Astrocyte (in vitro differentiated cells and primary cell): Measurements from ENCODE around the gene EPS8. TPM values are rescaled to one million over a fixed set of nuclear protein-coding genes. Genes with fewer than 3 reads are reported as not detected.

ENCODE experiments used
- DNase-seq: peaks from one replicate; pipeline ENCODE4 v3.0.0-alpha.2; 2010; ENCODE audit warnings: low read depth
- FAIRE-seq: peaks from 2 replicates; lab custom pipeline; 2011; peaks lifted over from hg19 to GRCh38; lab: Jason Lieb, UNC
- H2AFZ ChIP-seq: 2 replicates; pipeline ENCODE4 v1.6.0; 2012; ENCODE audit warnings: low read depth, low read length, inconsistent platforms
- H3K27ac ChIP-seq: 2 replicates; pipeline ENCODE4 v1.5.1; 2011; ENCODE audit warnings: low read depth, low read length, inconsistent platforms
- H3K27me3 ChIP-seq: 2 replicates; pipeline ENCODE4 v1.6.0; 2011; ENCODE audit warnings: low read length, inconsistent platforms; ENCODE audit not compliant: insufficient read depth
- H3K36me3 ChIP-seq: 2 replicates; pipeline ENCODE4 v1.5.1; 2011; ENCODE audit warnings: low read length, inconsistent platforms; ENCODE audit not compliant: insufficient read depth
- H3K4me1 ChIP-seq: 2 replicates; pipeline ENCODE4 v1.5.1; 2011; ENCODE audit warnings: low read length, inconsistent platforms; ENCODE audit not compliant: insufficient read depth
- H3K4me2 ChIP-seq: 2 replicates; pipeline ENCODE4 v1.6.0; 2012; ENCODE audit warnings: low read length, inconsistent platforms
- H3K4me3 ChIP-seq: 2 replicates; pipeline ENCODE4 v1.5.1; 2011; ENCODE audit warnings: low read depth, mild to moderate bottlenecking, low read length, inconsistent platforms; ENCODE audit not compliant: insufficient read depth
- H3K79me2 ChIP-seq: 2 replicates; pipeline ENCODE4 v1.6.0; 2012; ENCODE audit warnings: mild to moderate bottlenecking, low read length, inconsistent platforms; ENCODE audit not compliant: insufficient read depth
- H3K9ac ChIP-seq: 2 replicates; pipeline ENCODE4 v1.6.0; 2012; ENCODE audit warnings: mild to moderate bottlenecking, low read length, inconsistent platforms
- H3K9me3 ChIP-seq: 2 replicates; pipeline ENCODE4 v1.5.1; 2012; ENCODE audit warnings: low read depth, mild to moderate bottlenecking, low read length, inconsistent platforms; ENCODE audit not compliant: insufficient read depth
- H4K20me1 ChIP-seq: 2 replicates; pipeline ENCODE4 v1.6.0; 2012; ENCODE audit warnings: low read length, inconsistent platforms; ENCODE audit not compliant: insufficient read depth
- H3K27ac Mint-ChIP-seq: one replicate; pipeline ENCODE4 v1.8.0; 2021; ENCODE audit warnings: mild to moderate bottlenecking, mixed read lengths; ENCODE audit not compliant: unreplicated experiment
- H3K27me3 Mint-ChIP-seq: one replicate; pipeline ENCODE4 v1.8.0; 2021; ENCODE audit warnings: low read depth, mixed read lengths; ENCODE audit not compliant: unreplicated experiment
- H3K36me3 Mint-ChIP-seq: one replicate; pipeline ENCODE4 v1.8.0; 2021; ENCODE audit warnings: low read depth, mixed read lengths; ENCODE audit not compliant: unreplicated experiment
- H3K4me1 Mint-ChIP-seq: one replicate; pipeline ENCODE4 v1.8.0; 2021; ENCODE audit warnings: low read depth, mixed read lengths; ENCODE audit not compliant: unreplicated experiment
- H3K4me3 Mint-ChIP-seq: one replicate; pipeline ENCODE4 v1.8.0; 2021; ENCODE audit warnings: mild to moderate bottlenecking, moderate library complexity, mixed read lengths; ENCODE audit not compliant: unreplicated experiment
- H3K9me3 Mint-ChIP-seq: one replicate; pipeline ENCODE4 v1.8.0; 2021; ENCODE audit warnings: mild to moderate bottlenecking, mixed read lengths; ENCODE audit not compliant: unreplicated experiment
- CTCF ChIP-seq: IDR thresholded peaks from 2 replicates; pipeline ENCODE4 v1.5.1; 2011; ENCODE audit warnings: low read depth, mild to moderate bottlenecking, inconsistent platforms, low read length, moderate library complexity; ENCODE audit not compliant: insufficient read depth
- EZH2 ChIP-seq: IDR thresholded peaks from 2 replicates; pipeline ENCODE4 v1.6.1; 2012; ENCODE audit warnings: mild to moderate bottlenecking, low read length, inconsistent platforms; ENCODE audit not compliant: insufficient read depth
- total RNA-seq: library from RNA; stranded (reverse); gene quantifications from 2 replicates; pipeline ENCODE4 v1.2.1, GENCODE V29; 2021

The EPS8 gene
- total RNA-seq, 1 donor from 2014 or later = 31.8 TPM

- Histone ChIP-seq H3K36me3 (no peaks in the 10 kb centered on the region), H3K4me3 (peak overlapping the region; percentile 100), H3K27ac (peak overlapping the region; percentile 86), H2AFZ (peak overlapping the region; percentile 54), H4K20me1 (peaks cover 11% of the 10 kb centered on the region), H3K79me2 (peaks cover 60% of the 10 kb centered on the region), H3K9ac (peak overlapping the region; percentile 97), H3K4me2 (peak overlapping the region; percentile 91), H3K27me3 (no peaks in the 10 kb centered on the region), H3K4me1 (peaks cover 4% of the 10 kb centered on the region), H3K9me3 (no peaks in the 10 kb centered on the region)
- H3K9me3 Mint-ChIP-seq = no peaks in the 10 kb centered on the region
- peaks cover 7% of the 10 kb centered on the region for H3K4me1 Mint-ChIP-seq
- H3K27ac Mint-ChIP-seq = peak overlapping the region; percentile 93
- peaks cover 4% of the 10 kb centered on the region for H3K36me3 Mint-ChIP-seq
- FAIRE-seq = no peak
- H3K27me3 Mint-ChIP-seq = no peaks in the 10 kb centered on the region
- DNase-seq = peak; percentile 44
- TF ChIP-seq CTCF (no peak), EZH2 (no peak)
- peak overlapping the region; percentile 91 for H3K4me3 Mint-ChIP-seq
These were observed 662 bp downstream of the EPS8 start for GRCh38 chr12:15788233-15789219.

- H3K79me2 ChIP-seq = peaks cover 67% of the 10 kb centered on the region
These were observed 1.4 kb downstream of the EPS8 start for GRCh38 chr12:15787778-15788177.

More at GRCh38 chr12:15787778-15788177, 1.4 kb downstream of the EPS8 start:
- Mint-ChIP-seq H3K9me3 (no peaks in the 10 kb centered on the region), H3K27ac (peak overlapping the region; percentile 93), H3K4me1 (peaks cover 12% of the 10 kb centered on the region), H3K4me3 (peak overlapping the region; percentile 91), H3K36me3 (peaks cover 4% of the 10 kb centered on the region), H3K27me3 (no peaks in the 10 kb centered on the region)
- H2AFZ ChIP-seq = peak overlapping the region; percentile 54
- TF ChIP-seq EZH2 = no peak
- no peak for TF ChIP-seq CTCF
- peak overlapping the region; percentile 100 for H3K4me3 ChIP-seq
- peak overlapping the region; percentile 91 for H3K4me2 ChIP-seq
- H4K20me1 ChIP-seq = peaks cover 11% of the 10 kb centered on the region
- peaks cover 11% of the 10 kb centered on the region for H3K4me1 ChIP-seq
- no peaks in the 10 kb centered on the region for H3K9me3 ChIP-seq
- no peaks in the 10 kb centered on the region for H3K36me3 ChIP-seq
- DNase-seq = no peak
- FAIRE-seq = peak; percentile 26
- H3K27ac ChIP-seq = peak overlapping the region; percentile 86
- peak overlapping the region; percentile 97 for H3K9ac ChIP-seq
- H3K27me3 ChIP-seq = no peaks in the 10 kb centered on the region
